Endothelial cell of umbilical vein (primary cell): ENCODE results near the gene NOPCHAP1. TPM values are rescaled to one million over a fixed set of nuclear protein-coding genes. Genes with fewer than 3 reads are reported as not detected.
A peak's percentile ranks its signal among the peaks of the same experiment; 100 is the strongest.

Source experiments
- BruUV-seq: library from RNA; stranded (reverse); fragments of 400-500 nt; replicated peaks from 2 replicates; lab custom pipeline; 2021; lab: Mats Ljungman, UMichigan
- CTCF ChIA-PET: fragments of 300-600, 350-600 bp; sonication (Branson Sonifier 250); formaldehyde crosslinking; loops from one replicate; lab custom pipeline; 2021; ENCODE audit warnings: antibody characterized with exemption, inconsistent platforms; lab: Charles Lee
- POLR2A ChIA-PET: fragments of 300-600, 350-600 bp; sonication (Branson Sonifier 250); formaldehyde crosslinking; loops from one replicate; lab custom pipeline; 2021; ENCODE audit warnings: antibody characterized with exemption, inconsistent platforms; lab: Charles Lee
- DNase-seq: peaks from one replicate; pipeline ENCODE4 v3.0.0-alpha.2; 2011; ENCODE audit warnings: low read depth, low spot score
- FAIRE-seq: peaks from 2 replicates; lab custom pipeline; 2011; peaks lifted over from hg19 to GRCh38; lab: Jason Lieb, UNC
- H2AFZ ChIP-seq: 2 replicates; pipeline ENCODE4 v1.6.0; 2012; ENCODE audit warnings: low read depth, low read length, control low read depth, inconsistent platforms
- H3K27ac ChIP-seq: 2 replicates; pipeline ENCODE4 v1.5.1; 2011; ENCODE audit warnings: low read depth, mild to moderate bottlenecking, control low read depth, low read length, moderate library complexity; ENCODE audit not compliant: insufficient read depth
- H3K27me3 ChIP-seq, 2 experiments: 2 replicates each; pipeline versions ENCODE4 v1.6.0 to v1.6.1; 2011; ENCODE audit warnings: low read length in 2 of 2, mixed read lengths in 1 of 2; ENCODE audit not compliant: control insufficient read depth in 2 of 2, insufficient read depth in 2 of 2
- H3K36me3 ChIP-seq, 2 experiments: 2 replicates in 1 of 2; 3 replicates in 1 of 2; pipeline ENCODE4 v1.5.1; 2011; ENCODE audit warnings: low read length in 2 of 2, mild to moderate bottlenecking in 1 of 2, moderate library complexity in 1 of 2; ENCODE audit not compliant: control insufficient read depth in 2 of 2, insufficient read depth in 2 of 2; ENCODE audit errors: extremely low read depth in 1 of 2
- H3K4me1 ChIP-seq: 3 replicates; pipeline ENCODE4 v1.5.1; 2011; ENCODE audit warnings: mild to moderate bottlenecking, low read length; ENCODE audit not compliant: control insufficient read depth, insufficient read depth; ENCODE audit errors: extremely low read depth
- H3K4me2 ChIP-seq: 2 replicates; pipeline ENCODE4 v1.6.1; 2011; ENCODE audit warnings: low read length, control low read depth, mixed read lengths; ENCODE audit not compliant: insufficient read depth
- H3K4me3 ChIP-seq, 3 experiments: fragments of 200-600 bp in 1 of 3; sonication (generic), shearing (Covaris generic) in 1 of 3; replicated peaks in 1 of 3; 2 replicates each; pipeline ENCODE4 v1.5.1; 2011 to 2016; ENCODE audit warnings: control low read depth in 3 of 3, low read length in 3 of 3, mild to moderate bottlenecking in 2 of 3, inconsistent platforms in 1 of 3, low read depth in 1 of 3, moderate library complexity in 1 of 3; ENCODE audit not compliant: insufficient read depth in 1 of 3
- H3K79me2 ChIP-seq: 2 replicates; pipeline ENCODE4 v1.6.0; 2012; ENCODE audit warnings: low read length, inconsistent platforms; ENCODE audit not compliant: control insufficient read depth, insufficient read depth
- H3K9ac ChIP-seq: replicated peaks from 2 replicates; pipeline ENCODE3; 2011; ENCODE audit warnings: low read length, control low read depth; ENCODE audit not compliant: insufficient read depth; ENCODE audit errors: extremely low read depth
- H3K9me1 ChIP-seq: replicated peaks from 3 replicates; pipeline ENCODE4 v1.6.0; 2011; ENCODE audit warnings: mild to moderate bottlenecking, low read length; ENCODE audit not compliant: control insufficient read depth, insufficient read depth; ENCODE audit errors: extremely low read depth
- H3K9me3 ChIP-seq: replicated peaks from 2 replicates; pipeline ENCODE4 v1.5.1; 2012; ENCODE audit warnings: low read length, inconsistent platforms; ENCODE audit not compliant: control insufficient read depth, insufficient read depth
- H4K20me1 ChIP-seq: replicated peaks from 2 replicates; pipeline ENCODE3; 2011; ENCODE audit warnings: mild to moderate bottlenecking, low read length; ENCODE audit not compliant: control insufficient read depth, insufficient read depth; ENCODE audit errors: extremely low read depth
- EZH2 ChIP-seq: IDR thresholded peaks from 2 replicates; pipeline ENCODE4 v1.6.1; 2012; ENCODE audit warnings: borderline replicate concordance, low read depth, mild to moderate bottlenecking, moderate library complexity, low read length, inconsistent platforms; ENCODE audit not compliant: severe bottlenecking
- FOS ChIP-seq: IDR thresholded peaks from 2 replicates; pipeline ENCODE4 v1.6.1; 2011; ENCODE audit warnings: mild to moderate bottlenecking, low read length, moderate library complexity, borderline replicate concordance; ENCODE audit not compliant: insufficient read depth
- GATA2 ChIP-seq: IDR thresholded peaks from 2 replicates; pipeline ENCODE4 v1.7.0; 2011; ENCODE audit warnings: low read depth, mild to moderate bottlenecking, moderate library complexity, mixed read lengths, low read length; ENCODE audit not compliant: insufficient read length, insufficient read depth
- JUN ChIP-seq: IDR thresholded peaks from 2 replicates; pipeline ENCODE4 v1.6.1; 2011; ENCODE audit warnings: borderline replicate concordance, low read depth; ENCODE audit not compliant: insufficient read length, insufficient read depth
- MYC ChIP-seq: IDR thresholded peaks from one replicate; pipeline ENCODE4 v1.6.1; 2011; ENCODE audit warnings: mild to moderate bottlenecking, low read depth, low read length
- POLR2A ChIP-seq: IDR thresholded peaks from 2 replicates; pipeline ENCODE4 v1.6.1; 2012; ENCODE audit warnings: low read depth, mild to moderate bottlenecking, control low read depth, low read length
- POLR2AphosphoS5 ChIP-seq: IDR thresholded peaks from 2 replicates; pipeline ENCODE4 v1.6.1; 2012; ENCODE audit warnings: low read depth, mild to moderate bottlenecking, control low read depth, low read length, moderate library complexity; ENCODE audit not compliant: insufficient read depth
- dilution Hi-C: fragments of 300-500 bp; cut with MboI; formaldehyde crosslinking; loops from one replicate; pipeline ENCODE4 v1.15.0; 2019; ENCODE audit warnings: low sequenced_read_pairs; ENCODE audit not compliant: extremely low pct_ligation_motif_present
- intact Hi-C: fragments of 100-400 bp; cut with micrococcal nuclease; formaldehyde crosslinking; loops from one replicate; pipeline ENCODE4 v1.10.0; 2022
- polyA plus RNA-seq, 4 experiments: library from polyadenylated mRNA; depleted of rRNA in 3 of 4; stranded (reverse) in 3 of 4; unstranded in 1 of 4; fragments of >200 nt; gene quantifications; 2 replicates each; pipeline versions ENCODE4 v1.2.1 to v1.2.3, GENCODE V29; 2011 to 2012; ENCODE audit warnings: missing spikeins in 1 of 4
- total RNA-seq: library from RNA; stranded (reverse); gene quantifications from 2 replicates; pipeline ENCODE4 v1.2.3, GENCODE V29; 2021
- TF ChIP-seq, protein P1 (sequence below), 2 donors: IDR thresholded peaks; 1 replicate in 1 of 2; 2 replicates in 1 of 2; pipeline ENCODE4 v1.5.1; 2011; ENCODE audit warnings: low read length in 2 of 2, mild to moderate bottlenecking in 2 of 2, moderate library complexity in 2 of 2, control low read depth in 1 of 2, inconsistent platforms in 1 of 2, low read depth in 1 of 2; ENCODE audit not compliant: insufficient read depth in 1 of 2; ENCODE audit errors: extremely low read depth in 1 of 2
- TF ChIP-seq, protein P2 (sequence below): IDR thresholded peaks from 2 replicates; pipeline ENCODE4 v1.6.1; 2011; ENCODE audit not compliant: insufficient read depth, insufficient read length

NOPCHAP1 gene
- total and polyA plus RNA-seq, 2 donors (not counting 3 experiments of a cell fraction or from before 2014, with no cell fraction given), result 6.1 to 17.8 TPM

DNA sequence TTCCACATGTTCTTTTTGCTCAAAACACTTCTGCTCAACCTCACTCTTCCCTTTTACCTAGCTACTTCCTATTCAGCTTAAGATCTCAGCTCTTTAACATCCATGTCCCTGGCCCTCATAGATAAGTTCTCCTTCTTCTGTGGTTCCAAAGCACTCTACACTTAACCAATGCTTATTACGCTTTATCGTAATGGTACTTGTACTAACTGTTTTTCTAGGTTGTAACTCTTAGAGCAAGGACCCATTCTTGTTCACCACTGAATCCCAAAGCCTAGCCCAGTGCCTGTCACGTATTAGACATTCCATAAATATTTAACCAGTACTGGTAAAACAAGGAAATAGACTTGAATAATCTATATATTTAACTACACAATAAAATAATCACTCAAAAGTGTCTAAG lies 33.3 kb upstream of the NOPCHAP1 start:
- Histone ChIP-seq H2AFZ (no peak overlapping the region), H3K79me2 (no peaks in the 10 kb centered on the region), H4K20me1 (no peaks in the 10 kb centered on the region), H3K4me2 (peak overlapping the region; percentile 64), H3K4me3 (no peak overlapping the region), H3K36me3 (no peaks in the 10 kb centered on the region), H3K27me3 (no peaks in the 10 kb centered on the region), H3K9me1 (no peaks in the 10 kb centered on the region), H3K9ac (no peak overlapping the region), H3K27ac (no peak overlapping the region), H3K9me3 (no peaks in the 10 kb centered on the region), H3K4me1 (peaks cover 26% of the 10 kb centered on the region)
- dilution Hi-C loops (no loop called here), intact Hi-C loops (no loop called here)
- FAIRE-seq (no peak), DNase-seq (no peak)
- ChIA-PET POLR2A (no interaction called here), CTCF (interaction anchor here (1.0 to 1.6 kb wide), 4 partner anchors 9 to 571 kb away, joined by 3 to 8 read pairs (median 3); no protein-coding TSS in a partner anchor)
- no peak for TF ChIP-seq GATA2
- TF ChIP-seq MYC, result no peak
- no peak for TF ChIP-seq EZH2
- TF ChIP-seq FOS, result no peak
- TF ChIP-seq, protein P1, sequence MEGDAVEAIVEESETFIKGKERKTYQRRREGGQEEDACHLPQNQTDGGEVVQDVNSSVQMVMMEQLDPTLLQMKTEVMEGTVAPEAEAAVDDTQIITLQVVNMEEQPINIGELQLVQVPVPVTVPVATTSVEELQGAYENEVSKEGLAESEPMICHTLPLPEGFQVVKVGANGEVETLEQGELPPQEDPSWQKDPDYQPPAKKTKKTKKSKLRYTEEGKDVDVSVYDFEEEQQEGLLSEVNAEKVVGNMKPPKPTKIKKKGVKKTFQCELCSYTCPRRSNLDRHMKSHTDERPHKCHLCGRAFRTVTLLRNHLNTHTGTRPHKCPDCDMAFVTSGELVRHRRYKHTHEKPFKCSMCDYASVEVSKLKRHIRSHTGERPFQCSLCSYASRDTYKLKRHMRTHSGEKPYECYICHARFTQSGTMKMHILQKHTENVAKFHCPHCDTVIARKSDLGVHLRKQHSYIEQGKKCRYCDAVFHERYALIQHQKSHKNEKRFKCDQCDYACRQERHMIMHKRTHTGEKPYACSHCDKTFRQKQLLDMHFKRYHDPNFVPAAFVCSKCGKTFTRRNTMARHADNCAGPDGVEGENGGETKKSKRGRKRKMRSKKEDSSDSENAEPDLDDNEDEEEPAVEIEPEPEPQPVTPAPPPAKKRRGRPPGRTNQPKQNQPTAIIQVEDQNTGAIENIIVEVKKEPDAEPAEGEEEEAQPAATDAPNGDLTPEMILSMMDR (IDR thresholded peaks at IDR 0.05; ENCODE audit: extremely low read depth in 1 of 2, insufficient read depth in 1 of 2, low read depth in 1 of 2, low read length in 2 of 2), result no peak
- no peak for TF ChIP-seq POLR2AphosphoS5
- TF ChIP-seq, protein P2, sequence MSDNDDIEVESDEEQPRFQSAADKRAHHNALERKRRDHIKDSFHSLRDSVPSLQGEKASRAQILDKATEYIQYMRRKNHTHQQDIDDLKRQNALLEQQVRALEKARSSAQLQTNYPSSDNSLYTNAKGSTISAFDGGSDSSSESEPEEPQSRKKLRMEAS, result no peak
- no peak for TF ChIP-seq POLR2A
- no peak for TF ChIP-seq JUN
- BruUV-seq, result no TSS peak
